Measurements from ENCODE around the gene PPP1R12B.
"Not testable (repeated sequence)": the region's sequence is repeated elsewhere in the genome, so short reads cannot be mapped to it uniquely, and the experiment has no call there.

PPP1R12B gene

GRCh38 chr1:202614363-202615207 lies 266.1 kb downstream of the PPP1R12B start:
- not testable (repeated sequence) for DNase-seq (ENCODE audit: low spot score)

GRCh38 chr1:202615208-202615500 lies 266.7 kb downstream of the PPP1R12B start:
- DNase-seq (ENCODE audit: low spot score), result not testable (repeated sequence)

GRCh38 chr1:202615501-202616354 lies 267.2 kb downstream of the PPP1R12B start:
- no peak for DNase-seq (ENCODE audit: low spot score)

- no peak for DNase-seq (ENCODE audit: low spot score)
Measured at GRCh38 chr1:202616355-202616915, 267.9 kb downstream of the PPP1R12B start.

- DNase-seq (ENCODE audit: low spot score), result not testable (repeated sequence)
Measured at GRCh38 chr1:202619012-202619411, 270.5 kb downstream of the PPP1R12B start.

- no peak for DNase-seq (ENCODE audit: low spot score)
Measured at GRCh38 chr1:202619505-202619904, 271.0 kb downstream of the PPP1R12B start.

- not testable (repeated sequence) for DNase-seq (ENCODE audit: low spot score)
Measured at GRCh38 chr1:202620036-202620435, 271.5 kb downstream of the PPP1R12B start.

- DNase-seq (ENCODE audit: low spot score), result no peak
Measured at GRCh38 chr1:202621446-202621845, 272.9 kb downstream of the PPP1R12B start.

- no peak for DNase-seq (ENCODE audit: low spot score)
Measured at GRCh38 chr1:202622388-202622787, 273.9 kb downstream of the PPP1R12B start.

- DNase-seq (ENCODE audit: low spot score), result no peak
Measured at GRCh38 chr1:202623075-202623474, 274.6 kb downstream of the PPP1R12B start.

GRCh38 chr1:202623476-202623875 lies 275.0 kb downstream of the PPP1R12B start:
- not testable (repeated sequence) for DNase-seq (ENCODE audit: low spot score)

- DNase-seq (ENCODE audit: low spot score), result no peak
Measured at GRCh38 chr1:202624088-202624780, 275.7 kb downstream of the PPP1R12B start.

- DNase-seq (ENCODE audit: low spot score), result no peak
Measured at GRCh38 chr1:202624781-202625108, 276.2 kb downstream of the PPP1R12B start.

- peak; percentile 94 for DNase-seq (ENCODE audit: low spot score)
Measured at GRCh38 chr1:202625416-202626360, 277.2 kb downstream of the PPP1R12B start.

- not testable (repeated sequence) for DNase-seq (ENCODE audit: low spot score)
Measured at GRCh38 chr1:202627036-202627435, 278.5 kb downstream of the PPP1R12B start.

- DNase-seq (ENCODE audit: low spot score), result no peak
Measured at GRCh38 chr1:202627841-202628565, 279.5 kb downstream of the PPP1R12B start.

GRCh38 chr1:202628646-202629215 lies 280.2 kb downstream of the PPP1R12B start:
- no peak for DNase-seq (ENCODE audit: low spot score)

- DNase-seq (ENCODE audit: low spot score), result not testable (repeated sequence)
Measured at GRCh38 chr1:202629257-202629811, 280.8 kb downstream of the PPP1R12B start.

GRCh38 chr1:202630096-202630495 lies 281.6 kb downstream of the PPP1R12B start:
- DNase-seq (ENCODE audit: low spot score), result not testable (repeated sequence)

- no peak for DNase-seq (ENCODE audit: low spot score)
Measured at GRCh38 chr1:202630541-202630940, 282.0 kb downstream of the PPP1R12B start.

All from iPS-NIHi11 (cell line).